ENCODE measurements around the gene ENO1. TPM values are rescaled to one million over a fixed set of nuclear protein-coding genes. Genes with fewer than 3 reads are reported as not detected.
A peak's percentile ranks its signal among the peaks of the same experiment; 100 is the strongest.

Gene ENO1
- total RNA-seq, 2 experiments from 2014 or later, result 4,199 to 4,245 TPM

- intact Hi-C loops (cut with micrococcal nuclease), result no loop called here
- ChIA-PET POLR2A (interaction anchor here (0.7 to 1.8 kb wide), 5 partner anchors 10 to 392 kb away, joined by 3 to 4 read pairs (median 3); no protein-coding TSS in a partner anchor), CTCF (interaction anchor here (3.2 kb wide), 1 partner anchor 32 kb away, joined by 20 read pairs; no protein-coding TSS in a partner anchor)
These were observed 61.6 kb downstream of the ENO1 start for GRCh38 chr1:8816831-8817411.

GRCh38 chr1:8816264-8816663, 62.2 kb downstream of the ENO1 start:
- ATAC-seq, result no peak
- Mint-ChIP-seq H3K4me1 (ENCODE audit: low read depth) (peaks cover 50% of the 10 kb centered on the region), H3K27ac (peak overlapping the region; percentile 89), H3K9me3 (no peaks in the 10 kb centered on the region), H3K4me3 (peak overlapping the region; percentile 90), H3K27me3 (peaks cover 3% of the 10 kb centered on the region), H3K36me3 (ENCODE audit: low read depth) (no peaks in the 10 kb centered on the region)
- DNase-seq, result no peak
- CTCF ChIA-PET, result interaction anchor here (1.3 to 3.2 kb wide), 3 partner anchors 15 to 255 kb away, joined by 3 to 20 read pairs (median 4); no protein-coding TSS in a partner anchor
- TF ChIP-seq CTCF (IDR thresholded peaks at IDR 0.05), result no peak
- intact Hi-C loops (cut with micrococcal nuclease), result no loop called here
- POLR2A ChIA-PET, result interaction anchor here (0.7 to 1.8 kb wide), 5 partner anchors 10 to 392 kb away, joined by 3 to 4 read pairs (median 3); no protein-coding TSS in a partner anchor

More at GRCh38 chr1:8816831-8817411, 61.6 kb downstream of the ENO1 start:
- Mint-ChIP-seq H3K27ac (peak overlapping the region; percentile 89), H3K9me3 (no peaks in the 10 kb centered on the region), H3K36me3 (ENCODE audit: low read depth) (no peaks in the 10 kb centered on the region), H3K4me3 (peak overlapping the region; percentile 90), H3K4me1 (ENCODE audit: low read depth) (peaks cover 49% of the 10 kb centered on the region), H3K27me3 (peaks cover 3% of the 10 kb centered on the region)
- DNase-seq (peak; percentile 32), ATAC-seq (peak; percentile 12)
- TF ChIP-seq CTCF (IDR thresholded peaks at IDR 0.05), result no peak

GRCh38 chr1:8815582-8816151, 62.8 kb downstream of the ENO1 start:
- peak overlapping the region; percentile 47 for H3K27ac Mint-ChIP-seq
- no peaks in the 10 kb centered on the region for H3K9me3 Mint-ChIP-seq
- no peaks in the 10 kb centered on the region for H3K27me3 Mint-ChIP-seq
- intact Hi-C loops (cut with micrococcal nuclease), result no loop called here
- CTCF ChIA-PET, result interaction anchor here (0.7 to 3.2 kb wide), 6 partner anchors 13 to 254 kb away, joined by 3 to 20 read pairs (median 4); no protein-coding TSS in a partner anchor
- peaks cover 53% of the 10 kb centered on the region for H3K4me1 Mint-ChIP-seq (ENCODE audit: low read depth)
- DNase-seq (no peak), ATAC-seq (no peak)
- H3K4me3 Mint-ChIP-seq, result peak overlapping the region; percentile 90
- TF ChIP-seq CTCF (IDR thresholded peaks at IDR 0.05), result no peak
- no peaks in the 10 kb centered on the region for H3K36me3 Mint-ChIP-seq (ENCODE audit: low read depth)
- POLR2A ChIA-PET, result interaction anchor here (0.8 to 1.8 kb wide), 5 partner anchors 10 to 391 kb away, joined by 3 to 4 read pairs (median 4); no protein-coding TSS in a partner anchor

- H3K4me1 Mint-ChIP-seq (ENCODE audit: low read depth), result peaks cover 53% of the 10 kb centered on the region
- H3K9me3 Mint-ChIP-seq, result no peaks in the 10 kb centered on the region
- H3K27me3 Mint-ChIP-seq, result no peaks in the 10 kb centered on the region
- H3K27ac Mint-ChIP-seq, result no peak overlapping the region
- no peak for ATAC-seq
- ChIA-PET POLR2A (interaction anchor here (0.6 to 1.5 kb wide), 3 partner anchors 11 to 63 kb away, joined by 4 read pairs; no protein-coding TSS in a partner anchor), CTCF (interaction anchor here (1.2 to 3.2 kb wide), 5 partner anchors 13 to 253 kb away, joined by 3 to 20 read pairs (median 4); no protein-coding TSS in a partner anchor)
- no peak for TF ChIP-seq CTCF (IDR thresholded peaks at IDR 0.05)
- DNase-seq, result no peak
- no peak overlapping the region for H3K4me3 Mint-ChIP-seq
- intact Hi-C loops (cut with micrococcal nuclease), result no loop called here
- no peaks in the 10 kb centered on the region for H3K36me3 Mint-ChIP-seq (ENCODE audit: low read depth)
These were observed 63.6 kb downstream of the ENO1 start for GRCh38 chr1:8814865-8815264.
